Endometrial microvascular endothelial cells (primary cell): ENCODE results near the gene OSBPL10. TPM values are rescaled to one million over a fixed set of nuclear protein-coding genes. Genes with fewer than 3 reads are reported as not detected.
"Not testable (repeated sequence)": the region's sequence is repeated elsewhere in the genome, so short reads cannot be mapped to it uniquely, and the experiment has no call there.

ENCODE experiments used
- in situ Hi-C: cut with HindIII; loops from 2 replicates; pipeline ENCODE4 v1.10.0; 2017; ENCODE audit warnings: low sequenced_read_pairs, low pct_unique_long_range_greater_than_20kb; ENCODE audit errors: inconsistent ontology term
- total RNA-seq: library from RNA; depleted of rRNA; stranded (reverse); fragments of >200 nt; gene quantifications from one replicate; pipeline ENCODE4 v1.2.3, GENCODE V29; 2015; ENCODE audit errors: inconsistent ontology term

The OSBPL10 gene
- total RNA-seq, 1 donor from 2014 or later: 23.3 TPM

DNA sequence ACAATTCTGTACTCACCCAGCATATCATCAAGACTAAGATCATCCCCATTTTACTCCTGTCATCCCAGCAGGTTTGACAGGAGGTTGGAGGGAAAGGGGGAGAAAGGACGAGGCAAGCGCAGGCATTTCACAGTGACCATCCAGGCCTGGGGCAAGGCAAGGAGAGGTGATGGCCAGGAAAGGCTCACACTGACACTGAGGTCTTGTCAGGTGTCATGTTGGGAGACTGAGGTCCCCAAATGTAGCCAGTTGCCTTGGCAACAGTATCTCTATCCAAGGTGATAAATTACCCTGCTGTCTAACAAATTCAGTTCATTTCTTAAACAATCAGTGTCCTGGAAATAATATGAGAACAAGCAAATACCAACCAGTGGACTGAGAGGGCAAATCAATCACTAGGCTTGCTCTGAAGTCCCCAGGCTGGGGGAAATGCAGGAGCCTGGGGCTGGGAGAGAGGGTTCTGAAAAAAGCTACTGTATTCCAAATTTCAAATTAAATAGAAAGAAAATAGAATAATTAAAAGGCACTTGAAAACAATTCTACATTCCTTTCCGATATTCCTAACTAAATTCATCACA, 172.8 kb downstream of the OSBPL10 start:
- in situ Hi-C loops: no loop called here

DNA sequence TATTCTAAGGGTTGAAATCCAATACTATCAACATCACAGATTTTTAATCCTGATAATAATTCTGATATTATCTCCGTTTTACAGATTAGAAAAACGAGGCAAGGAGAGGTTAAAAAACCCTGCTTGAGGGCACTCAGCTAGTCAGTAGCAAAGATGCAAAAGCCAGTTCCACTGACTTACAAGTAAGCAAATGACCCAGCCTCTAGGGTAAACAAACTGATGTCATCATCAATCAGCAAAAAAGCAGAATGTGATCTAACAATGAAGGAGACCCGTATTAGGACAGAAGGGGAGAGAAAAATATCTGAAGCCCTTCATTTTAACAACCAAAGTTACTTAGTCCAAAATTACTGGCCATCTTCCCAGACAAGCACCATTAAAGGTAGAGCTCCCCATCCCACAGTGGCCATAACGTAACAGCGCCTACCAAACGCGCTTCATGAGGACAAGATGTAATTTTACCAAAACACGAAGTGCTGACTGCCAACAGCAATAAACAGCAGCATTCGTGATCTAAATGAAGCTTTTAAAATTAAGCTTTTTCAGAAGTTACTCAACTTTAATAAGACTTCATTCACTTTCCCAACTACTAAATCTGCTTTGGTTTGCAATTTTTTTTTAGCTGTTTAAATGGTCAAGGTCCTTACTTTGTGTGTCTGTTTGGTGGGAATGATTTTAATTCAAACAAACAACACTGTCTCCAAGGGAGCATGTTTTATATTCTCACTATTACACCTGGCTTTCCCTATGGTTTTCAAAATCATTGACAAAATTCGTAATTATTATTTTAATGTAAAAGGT, 176.6 kb downstream of the OSBPL10 start:
- in situ Hi-C loops: no loop called here

DNA sequence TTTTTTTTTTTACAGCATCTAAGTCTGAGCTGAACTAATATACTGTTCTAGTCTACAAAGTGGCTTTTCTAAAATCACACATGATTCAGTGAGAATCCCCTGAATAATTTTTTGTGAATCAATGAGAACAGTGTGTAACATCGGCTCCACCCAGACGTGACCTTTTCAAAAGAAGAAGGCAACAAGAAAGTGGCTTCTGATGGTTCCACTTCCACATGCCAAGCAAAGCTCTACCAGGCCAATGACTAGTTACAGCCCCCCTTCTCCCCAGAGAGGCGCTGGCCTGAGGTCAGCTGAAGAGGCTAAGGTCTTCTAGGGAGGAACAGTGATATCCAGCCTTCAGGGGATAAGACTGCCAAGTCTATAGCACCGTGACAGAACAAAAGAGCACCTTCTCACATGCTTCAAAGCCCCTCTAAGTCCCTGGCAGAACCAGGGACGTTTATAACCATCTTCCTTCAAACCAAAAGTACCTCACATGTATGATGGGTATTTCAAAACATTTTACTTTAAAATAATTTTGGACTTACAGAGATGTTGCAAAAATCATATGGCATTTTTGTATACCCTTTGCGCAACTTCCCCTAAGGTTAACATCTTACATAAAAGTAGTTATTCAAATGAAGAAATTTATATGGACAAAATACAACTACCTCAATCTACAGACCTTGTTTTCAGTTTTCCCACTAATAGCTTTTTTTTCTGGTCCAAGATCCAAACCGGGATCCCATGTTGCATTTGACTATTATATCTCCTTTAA, 177.9 kb downstream of the OSBPL10 start:
- in situ Hi-C loops: no loop called here

DNA sequence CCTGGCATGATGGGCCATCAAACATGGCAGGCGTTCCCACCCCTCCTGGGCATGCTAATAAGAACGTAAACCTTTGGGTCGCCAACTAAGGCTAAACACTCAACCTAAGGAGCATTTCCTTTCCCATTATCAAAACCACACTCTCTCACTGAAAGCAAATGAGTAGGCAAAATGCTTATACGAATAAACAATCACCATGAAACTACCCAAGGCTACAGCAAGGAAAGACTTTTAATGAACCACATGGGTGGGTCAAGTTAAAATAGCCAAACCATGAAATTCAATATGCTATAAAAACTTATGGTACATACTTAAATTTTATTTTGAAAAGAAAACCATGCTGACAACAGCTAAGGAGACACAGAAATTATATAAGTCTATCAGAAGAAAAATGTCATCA, 180.6 kb downstream of the OSBPL10 start:
- in situ Hi-C loops: no loop called here

DNA sequence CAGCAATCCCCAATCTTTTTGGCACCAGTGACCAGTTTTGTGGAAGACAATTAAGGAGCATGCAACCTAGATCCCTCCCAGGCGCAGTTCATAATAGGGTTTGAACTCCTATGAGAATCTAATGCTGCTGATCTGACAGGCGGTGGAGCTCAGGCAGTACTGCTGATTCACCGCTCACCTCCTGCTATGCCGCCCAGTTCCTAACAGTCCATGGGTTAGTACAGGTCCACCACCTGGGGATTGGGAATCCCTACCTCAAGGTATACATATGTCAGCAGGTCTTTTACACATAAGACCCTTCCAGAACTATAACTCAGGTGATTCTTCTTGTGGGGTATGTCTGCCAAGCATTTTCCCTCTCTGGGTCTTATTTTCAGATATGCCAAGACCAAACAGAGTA, 182.2 kb downstream of the OSBPL10 start:
- in situ Hi-C loops: no loop called here

DNA sequence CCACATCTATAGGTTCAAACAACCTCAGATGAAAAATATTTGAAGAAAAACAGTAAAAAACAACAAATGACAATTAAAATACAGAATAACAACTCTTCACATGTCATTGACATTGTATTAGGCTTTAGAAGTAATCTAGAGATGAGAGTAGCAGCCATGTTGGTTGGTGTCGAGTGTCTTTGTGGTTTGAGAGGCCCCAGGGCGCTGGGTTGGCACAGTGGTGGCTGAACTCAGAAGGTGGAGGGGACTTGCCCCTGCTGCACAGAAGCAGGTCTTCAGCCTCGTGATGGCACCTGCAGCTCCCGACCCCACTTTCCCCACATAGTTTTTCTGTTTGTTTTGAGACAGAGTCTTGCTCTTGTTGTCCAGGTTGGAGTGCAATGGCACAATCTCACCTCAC, 187.2 kb downstream of the OSBPL10 start:
- in situ Hi-C loops: no loop called here

DNA sequence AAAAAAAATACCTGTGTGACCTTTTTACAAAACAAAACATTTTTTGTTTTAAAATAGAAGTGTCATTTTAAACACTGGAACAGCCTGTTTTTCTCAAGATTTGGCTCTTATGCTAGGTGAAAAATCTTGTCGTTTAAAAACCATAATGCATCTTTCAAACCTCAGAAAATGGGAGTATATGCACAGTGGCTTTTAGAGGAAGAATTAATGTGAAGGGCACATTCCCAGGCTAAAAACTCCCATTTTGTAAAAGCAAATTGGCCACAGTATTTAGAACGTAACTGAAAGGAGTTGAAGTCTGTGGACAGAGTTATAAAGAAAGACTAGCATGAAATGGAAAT, 190.0 kb downstream of the OSBPL10 start:
- in situ Hi-C loops: no loop called here

DNA sequence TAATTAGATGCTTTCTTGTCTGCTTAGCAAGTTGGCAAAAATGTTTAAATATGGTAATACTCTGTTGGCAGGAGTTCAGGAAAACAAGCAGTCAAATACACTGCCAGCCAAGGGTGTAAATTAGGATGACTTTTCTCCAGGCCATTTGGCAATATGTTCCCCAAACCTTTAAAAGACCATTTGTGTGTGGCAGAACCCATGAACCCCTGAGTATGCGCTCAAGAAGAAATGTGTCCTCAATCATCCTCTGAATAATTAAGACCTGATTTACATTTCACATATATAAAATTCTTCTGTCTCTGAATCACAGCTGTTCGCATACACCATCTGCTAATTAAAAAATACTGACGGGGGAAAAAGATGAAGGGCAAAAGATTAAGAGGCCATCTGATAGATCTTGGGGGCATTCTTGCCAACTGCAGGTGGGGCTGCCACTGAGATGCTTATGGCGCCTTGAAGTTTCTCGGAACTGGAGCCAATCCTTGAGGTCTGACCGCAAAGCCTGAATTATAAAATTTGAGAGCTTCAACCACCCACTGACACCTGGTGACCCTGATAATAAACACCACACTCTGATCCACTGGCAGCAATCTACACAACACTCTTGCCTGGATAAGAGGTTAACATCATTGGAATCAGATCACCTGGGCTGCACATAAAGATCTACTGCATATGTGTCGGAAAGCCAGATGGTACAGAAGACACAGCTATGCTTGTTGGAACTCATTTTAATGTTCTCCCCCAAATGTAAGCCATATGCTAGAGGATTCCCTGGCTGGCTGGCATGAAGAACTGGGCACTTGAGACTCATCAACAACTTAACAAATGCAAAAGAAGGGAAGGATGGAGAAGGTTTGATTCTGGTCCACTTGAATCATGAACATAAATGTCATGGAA, 190.6 kb downstream of the OSBPL10 start:
- in situ Hi-C loops: no loop called here

DNA sequence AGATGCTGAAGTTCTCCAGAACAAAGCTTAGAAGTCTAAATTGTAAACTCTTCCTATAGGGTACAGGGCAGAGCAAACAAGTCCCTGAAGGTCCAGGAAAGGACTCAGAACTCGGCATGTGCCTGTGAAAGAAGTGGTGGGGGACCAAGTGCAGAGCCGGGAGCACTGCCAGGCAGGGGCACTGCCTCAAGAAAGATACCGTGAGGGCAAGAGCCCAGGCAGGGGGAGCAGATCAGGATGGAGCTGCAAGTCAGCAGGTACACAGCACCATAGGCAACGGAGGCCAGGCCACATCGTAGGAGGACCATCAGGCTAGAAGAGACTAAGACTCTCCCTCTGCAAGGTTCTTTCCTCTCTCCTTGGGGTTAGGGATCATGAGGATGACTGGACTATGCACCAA, 191.6 kb downstream of the OSBPL10 start:
- in situ Hi-C loops: no loop called here

DNA sequence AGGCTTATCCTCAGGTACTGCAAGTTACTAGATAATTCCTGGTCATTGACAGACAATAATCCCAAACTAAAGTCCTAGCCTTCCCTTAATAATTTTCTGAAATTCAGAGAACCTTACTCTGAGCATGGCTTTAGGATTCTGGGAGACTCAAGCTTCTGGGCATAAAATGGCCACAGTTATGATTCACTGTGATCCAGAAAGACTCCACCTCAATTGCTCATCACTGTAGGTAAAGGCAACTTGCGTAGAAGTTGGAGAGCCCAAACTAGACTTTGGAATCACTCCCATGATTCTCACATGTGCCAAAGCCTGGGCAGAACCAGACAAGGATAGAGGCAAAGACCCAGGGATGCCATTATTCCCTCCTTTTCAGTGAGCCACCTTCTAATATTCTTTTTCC, 195.3 kb downstream of the OSBPL10 start:
- in situ Hi-C loops: no loop called here

DNA sequence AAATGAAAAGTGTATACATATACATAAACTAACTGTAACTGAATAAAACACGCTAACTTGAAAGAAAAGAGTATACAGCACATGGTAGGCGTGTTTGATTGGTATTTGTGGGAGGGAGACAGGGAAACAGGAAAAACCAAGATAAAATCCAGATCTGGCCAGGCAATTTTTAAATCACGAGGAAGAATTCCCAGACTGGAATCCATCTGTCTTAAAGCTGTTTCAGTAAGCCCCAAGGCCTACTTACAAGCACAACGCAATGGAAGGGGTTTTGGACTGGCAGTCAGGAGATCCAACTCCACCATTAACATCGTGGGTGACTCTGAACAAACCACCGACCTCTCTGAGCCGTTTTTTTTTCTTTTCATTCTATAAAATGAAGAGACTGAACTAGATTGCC, 195.8 kb downstream of the OSBPL10 start:
- in situ Hi-C loops: no loop called here

DNA sequence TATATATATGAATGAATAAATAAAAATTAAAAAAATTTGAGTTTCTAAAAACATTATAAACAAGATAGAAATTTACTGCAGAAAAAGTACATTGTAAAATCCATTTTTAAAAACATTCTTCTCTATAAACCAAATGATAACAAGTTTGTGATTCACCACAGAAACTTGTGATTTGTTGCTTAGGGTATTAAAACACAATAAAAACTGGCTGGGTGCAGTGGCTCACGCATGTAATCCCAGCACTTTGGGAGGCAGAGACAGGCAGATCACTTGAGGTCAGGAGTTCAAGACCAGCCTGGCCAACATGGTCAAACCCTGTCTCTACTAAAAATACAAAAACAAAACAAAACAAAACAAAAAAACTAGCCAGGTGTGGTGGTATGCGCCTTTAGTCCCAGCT, 197.2 kb downstream of the OSBPL10 start:
- in situ Hi-C loops: not testable (repeated sequence)

DNA sequence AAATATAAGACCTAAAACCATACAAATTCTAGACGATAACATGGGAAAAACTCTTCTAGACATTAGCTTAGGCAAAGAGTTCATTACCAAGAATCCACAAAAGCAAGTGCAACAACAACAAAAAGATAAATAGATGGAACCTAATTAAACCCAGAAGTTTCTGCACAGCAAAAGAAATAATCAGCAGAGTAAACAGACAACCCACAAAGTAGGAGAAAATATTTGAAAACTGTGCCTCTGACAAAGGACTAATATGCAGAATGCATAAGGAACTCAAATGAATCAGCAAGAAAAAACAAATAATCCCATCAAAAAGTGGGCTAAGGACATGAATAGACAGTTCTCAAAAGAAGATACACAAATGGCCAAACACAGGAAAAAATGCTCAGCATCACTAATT, 198.8 kb downstream of the OSBPL10 start:
- in situ Hi-C loops: not testable (repeated sequence)

DNA sequence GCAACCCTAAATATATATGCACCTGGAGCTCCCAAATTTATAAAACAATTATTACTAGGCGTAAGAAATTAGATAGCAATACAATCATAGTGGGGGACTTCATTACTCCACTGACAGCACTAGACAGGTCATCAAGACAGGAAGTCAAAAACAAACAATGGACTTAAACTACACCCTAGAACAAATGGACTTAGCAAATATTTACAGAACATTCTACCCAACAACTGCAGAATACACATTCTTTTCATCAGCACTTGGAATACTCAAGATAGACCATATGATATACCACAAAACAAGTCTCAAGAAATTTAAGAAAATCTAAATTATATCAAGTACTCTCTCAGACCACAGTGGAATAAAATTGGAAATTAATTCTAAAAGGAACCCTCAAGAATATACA, 201.5 kb downstream of the OSBPL10 start:
- in situ Hi-C loops: no loop called here

DNA sequence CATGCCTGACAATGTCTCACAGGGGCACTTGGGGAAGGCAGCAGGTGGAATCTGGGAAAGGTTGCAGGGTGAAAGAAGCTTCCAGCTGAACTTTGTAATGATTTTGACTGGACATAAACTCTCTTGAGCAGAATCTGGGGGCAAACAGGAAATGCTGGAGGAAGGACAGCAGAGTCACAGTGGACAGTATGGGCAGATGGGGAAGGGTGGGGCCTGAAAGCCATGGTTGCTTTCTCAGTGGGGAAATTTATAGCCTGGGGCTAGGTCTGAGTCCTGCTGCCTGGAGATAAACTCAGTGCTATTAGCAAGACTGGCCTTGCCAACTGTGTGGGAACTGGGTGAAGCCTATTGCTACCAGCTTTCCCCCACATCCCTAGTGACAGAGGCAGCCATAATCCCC, 203.2 kb downstream of the OSBPL10 start:
- in situ Hi-C loops: no loop called here

DNA sequence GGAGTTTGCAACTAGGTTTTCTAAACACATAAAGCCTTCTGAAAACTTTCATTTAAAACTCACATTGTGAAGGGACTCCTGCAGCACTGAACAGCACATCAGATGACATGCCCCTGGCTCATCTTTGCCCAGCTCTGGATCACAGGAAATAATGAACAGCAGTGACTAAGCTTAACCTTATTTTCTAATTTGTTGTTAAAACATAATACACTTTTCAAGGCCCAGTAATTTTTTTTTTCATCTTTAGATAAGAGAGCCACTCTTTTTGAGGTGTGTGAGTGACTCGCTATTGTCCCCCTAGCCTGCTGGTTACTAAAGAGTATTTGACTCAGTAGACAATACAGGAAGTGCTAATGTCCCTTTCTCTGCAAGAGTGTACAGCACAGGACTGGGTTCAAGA, 204.0 kb downstream of the OSBPL10 start:
- in situ Hi-C loops: no loop called here

DNA sequence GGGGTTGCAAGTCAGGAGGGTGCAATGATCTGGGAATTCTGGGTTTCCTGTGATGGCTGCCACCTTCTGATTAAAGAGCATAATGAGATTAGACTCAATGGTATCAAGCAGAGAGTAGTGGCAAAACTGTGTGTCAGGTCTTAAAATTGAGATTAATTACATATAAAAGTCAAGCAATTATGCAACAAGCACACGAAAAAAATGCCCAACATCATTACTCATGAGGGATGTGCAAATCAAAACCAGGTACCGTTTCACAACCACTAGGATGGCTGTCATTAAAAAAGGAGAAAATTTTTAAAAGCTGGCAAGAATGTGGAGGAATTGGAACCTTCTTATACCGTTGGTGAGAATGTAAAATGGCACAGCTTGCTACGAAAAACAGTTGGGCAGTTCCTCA, 205.0 kb downstream of the OSBPL10 start:
- in situ Hi-C loops: no loop called here

DNA sequence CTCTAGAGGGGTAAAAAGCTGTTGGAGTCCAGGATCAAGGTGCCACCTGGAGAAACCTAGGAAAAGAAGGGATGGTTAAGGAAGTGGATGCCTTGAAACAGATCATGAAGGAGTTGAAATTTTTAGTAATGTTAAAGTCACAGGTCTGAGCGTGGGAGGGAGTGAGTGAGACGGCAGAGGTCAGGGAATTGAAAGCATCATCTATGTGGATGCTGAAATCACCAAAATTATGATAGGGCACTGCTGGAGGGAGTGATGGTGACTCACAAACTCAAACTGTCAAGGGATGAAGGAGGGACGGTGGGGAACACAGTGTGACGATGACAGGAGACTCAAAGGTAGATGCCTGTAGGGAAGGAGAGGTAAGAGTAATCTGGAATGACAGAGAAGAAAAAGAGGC, 205.7 kb downstream of the OSBPL10 start:
- in situ Hi-C loops: no loop called here

DNA sequence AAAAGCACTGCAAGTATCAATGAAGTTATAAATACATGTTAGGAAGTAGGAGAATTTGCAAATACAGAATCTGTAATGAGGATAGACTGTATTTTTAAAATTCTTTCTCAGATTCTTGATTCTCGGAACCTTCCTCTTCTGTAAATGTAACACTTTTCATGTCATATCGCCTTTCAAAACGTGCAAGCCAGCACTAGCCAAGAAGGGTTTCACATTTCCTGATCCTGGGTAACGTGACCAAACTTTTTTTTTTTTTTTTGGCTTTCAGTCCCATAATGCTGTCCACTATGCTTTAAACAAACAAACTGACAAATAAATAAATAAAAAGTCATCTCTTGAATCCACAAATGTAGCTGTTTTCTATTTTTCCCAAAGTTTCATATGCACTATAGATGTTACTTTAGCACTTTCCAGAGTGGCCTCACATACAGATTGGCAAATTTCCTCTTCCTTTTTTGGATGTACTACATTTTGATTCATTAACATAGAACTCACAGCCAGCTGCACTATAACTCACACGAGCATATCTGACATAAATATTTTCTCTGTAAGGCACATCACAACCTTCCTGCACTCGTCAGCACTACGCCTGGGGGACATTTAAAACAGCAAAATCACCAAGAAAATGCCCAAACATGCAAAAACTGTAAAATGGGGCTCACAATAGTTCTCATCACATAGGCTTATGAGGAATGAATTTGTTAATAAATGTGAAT, 208.1 kb downstream of the OSBPL10 start:
- in situ Hi-C loops: no loop called here
